Measurements from ENCODE around the gene GGT6.

DNA sequence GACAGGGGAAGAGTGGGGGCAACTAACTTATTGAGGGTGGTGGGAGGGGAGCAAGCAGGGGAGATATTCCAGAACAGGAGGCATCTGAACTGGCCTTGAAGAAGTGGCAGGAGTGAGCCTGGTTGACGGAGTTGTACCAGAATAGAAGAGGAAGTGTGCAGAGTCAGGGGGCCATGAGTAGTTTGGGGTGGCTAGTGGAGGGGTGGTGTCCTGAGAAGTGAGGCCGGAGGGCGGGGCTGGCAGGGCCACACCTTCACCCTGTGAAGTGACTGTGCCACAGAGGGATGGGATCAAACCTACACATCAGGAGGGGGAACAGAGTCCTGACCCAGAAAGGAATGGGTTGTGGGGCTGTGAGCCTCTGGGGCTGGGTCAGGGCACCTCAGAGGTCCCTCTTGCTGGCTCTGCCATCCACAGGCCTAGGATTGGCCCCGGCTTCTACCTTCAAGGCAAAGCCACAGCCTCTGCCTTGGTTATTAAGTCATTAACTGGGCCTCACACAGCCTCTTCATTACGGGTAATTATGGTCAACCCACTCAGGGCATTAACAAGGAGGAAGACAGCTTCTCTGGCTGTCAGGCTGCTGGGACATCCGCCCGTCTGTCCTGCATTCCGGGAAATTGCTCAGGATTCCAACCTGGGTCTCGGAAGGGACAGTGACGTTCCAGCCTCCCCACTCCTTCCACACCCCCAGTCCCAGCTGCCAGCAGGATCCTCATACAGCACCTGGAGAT lies 49.0 kb downstream of the GGT6 start:
- TF ChIP-seq, protein P1, sequence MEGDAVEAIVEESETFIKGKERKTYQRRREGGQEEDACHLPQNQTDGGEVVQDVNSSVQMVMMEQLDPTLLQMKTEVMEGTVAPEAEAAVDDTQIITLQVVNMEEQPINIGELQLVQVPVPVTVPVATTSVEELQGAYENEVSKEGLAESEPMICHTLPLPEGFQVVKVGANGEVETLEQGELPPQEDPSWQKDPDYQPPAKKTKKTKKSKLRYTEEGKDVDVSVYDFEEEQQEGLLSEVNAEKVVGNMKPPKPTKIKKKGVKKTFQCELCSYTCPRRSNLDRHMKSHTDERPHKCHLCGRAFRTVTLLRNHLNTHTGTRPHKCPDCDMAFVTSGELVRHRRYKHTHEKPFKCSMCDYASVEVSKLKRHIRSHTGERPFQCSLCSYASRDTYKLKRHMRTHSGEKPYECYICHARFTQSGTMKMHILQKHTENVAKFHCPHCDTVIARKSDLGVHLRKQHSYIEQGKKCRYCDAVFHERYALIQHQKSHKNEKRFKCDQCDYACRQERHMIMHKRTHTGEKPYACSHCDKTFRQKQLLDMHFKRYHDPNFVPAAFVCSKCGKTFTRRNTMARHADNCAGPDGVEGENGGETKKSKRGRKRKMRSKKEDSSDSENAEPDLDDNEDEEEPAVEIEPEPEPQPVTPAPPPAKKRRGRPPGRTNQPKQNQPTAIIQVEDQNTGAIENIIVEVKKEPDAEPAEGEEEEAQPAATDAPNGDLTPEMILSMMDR (conservative IDR thresholded peaks at IDR 0.05; ENCODE audit: low read depth, low read length) = no peak
- TF ChIP-seq EZH2 (IDR thresholded peaks at IDR 0.05; ENCODE audit: borderline replicate concordance, low read depth, low read length, poor library complexity, severe bottlenecking) = no peak

Data from A673 (cell line).